ENCODE results near the gene ARHGAP6. TPM values are rescaled to one million over a fixed set of nuclear protein-coding genes. Genes with fewer than 3 reads are reported as not detected.

ARHGAP6 gene
- total RNA-seq, 1 experiment from 2014 or later, result not detected

- DNase-seq (ENCODE audit: unreplicated experiment), result no peak
- no peak overlapping the region for H3K27ac Mint-ChIP-seq (ENCODE audit: low read depth, unreplicated experiment)
- intact Hi-C loops (cut with micrococcal nuclease), result no loop called here
- ChIA-PET CTCF (interaction anchor here (0.6 to 1.1 kb wide), 3 partner anchors 301 to 340 kb away, joined by 3 to 4 read pairs (median 3); no protein-coding TSS in a partner anchor), POLR2A (interaction anchor here (1.3 kb wide), 1 partner anchor 11 kb away, joined by 3 read pairs; no protein-coding TSS in a partner anchor)
- H3K4me1 Mint-ChIP-seq (ENCODE audit: insufficient read depth, unreplicated experiment), result peaks cover 13% of the 10 kb centered on the region
- peaks cover 74% of the 10 kb centered on the region for H3K27me3 Mint-ChIP-seq (ENCODE audit: insufficient read depth, unreplicated experiment)
- H3K4me3 Mint-ChIP-seq (ENCODE audit: unreplicated experiment), result no peak overlapping the region
- no TSS peak for BruUV-seq (replicated peaks)
- no peaks in the 10 kb centered on the region for H3K36me3 Mint-ChIP-seq (ENCODE audit: insufficient read depth, unreplicated experiment)
- H3K9me3 Mint-ChIP-seq (ENCODE audit: unreplicated experiment), result no peaks in the 10 kb centered on the region
- TF ChIP-seq, protein P1, sequence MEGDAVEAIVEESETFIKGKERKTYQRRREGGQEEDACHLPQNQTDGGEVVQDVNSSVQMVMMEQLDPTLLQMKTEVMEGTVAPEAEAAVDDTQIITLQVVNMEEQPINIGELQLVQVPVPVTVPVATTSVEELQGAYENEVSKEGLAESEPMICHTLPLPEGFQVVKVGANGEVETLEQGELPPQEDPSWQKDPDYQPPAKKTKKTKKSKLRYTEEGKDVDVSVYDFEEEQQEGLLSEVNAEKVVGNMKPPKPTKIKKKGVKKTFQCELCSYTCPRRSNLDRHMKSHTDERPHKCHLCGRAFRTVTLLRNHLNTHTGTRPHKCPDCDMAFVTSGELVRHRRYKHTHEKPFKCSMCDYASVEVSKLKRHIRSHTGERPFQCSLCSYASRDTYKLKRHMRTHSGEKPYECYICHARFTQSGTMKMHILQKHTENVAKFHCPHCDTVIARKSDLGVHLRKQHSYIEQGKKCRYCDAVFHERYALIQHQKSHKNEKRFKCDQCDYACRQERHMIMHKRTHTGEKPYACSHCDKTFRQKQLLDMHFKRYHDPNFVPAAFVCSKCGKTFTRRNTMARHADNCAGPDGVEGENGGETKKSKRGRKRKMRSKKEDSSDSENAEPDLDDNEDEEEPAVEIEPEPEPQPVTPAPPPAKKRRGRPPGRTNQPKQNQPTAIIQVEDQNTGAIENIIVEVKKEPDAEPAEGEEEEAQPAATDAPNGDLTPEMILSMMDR (IDR thresholded peaks at IDR 0.05; ENCODE audit: unreplicated experiment), result no peak
Measured at GRCh38 chrX:11438767-11439166, 227.0 kb downstream of the ARHGAP6 start.

DNA sequence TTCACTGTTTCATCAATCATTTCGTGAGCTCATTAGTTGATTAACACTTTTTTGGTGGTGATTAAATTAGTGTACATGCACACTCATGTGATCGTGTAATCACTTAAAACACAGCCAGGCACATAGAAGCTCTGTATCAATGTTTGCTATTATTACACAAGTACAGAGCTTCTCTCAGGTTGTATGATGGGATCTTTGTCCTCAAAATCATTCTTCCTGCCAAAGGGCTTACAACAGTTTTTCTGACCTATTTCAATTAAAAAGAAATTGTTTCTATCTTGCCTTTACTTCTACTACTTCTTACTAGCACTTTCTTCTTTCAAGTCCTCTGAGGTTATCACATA is 227.4 kb downstream of the ARHGAP6 start:
- ChIA-PET POLR2A (interaction anchor here (1.3 kb wide), 1 partner anchor 11 kb away, joined by 3 read pairs; no protein-coding TSS in a partner anchor), CTCF (interaction anchor here (0.7 to 1.1 kb wide), 3 partner anchors 56 to 332 kb away, joined by 3 to 4 read pairs (median 3); no protein-coding TSS in a partner anchor)
- no peak overlapping the region for H3K27ac Mint-ChIP-seq (ENCODE audit: low read depth, unreplicated experiment)
- peaks cover 13% of the 10 kb centered on the region for H3K4me1 Mint-ChIP-seq (ENCODE audit: insufficient read depth, unreplicated experiment)
- H3K27me3 Mint-ChIP-seq (ENCODE audit: insufficient read depth, unreplicated experiment), result peaks cover 74% of the 10 kb centered on the region
- no peaks in the 10 kb centered on the region for H3K9me3 Mint-ChIP-seq (ENCODE audit: unreplicated experiment)
- intact Hi-C loops (cut with micrococcal nuclease), result no loop called here
- no peak for DNase-seq (ENCODE audit: unreplicated experiment)
- H3K4me3 Mint-ChIP-seq (ENCODE audit: unreplicated experiment), result no peak overlapping the region
- BruUV-seq (replicated peaks), result no TSS peak
- TF ChIP-seq, protein P1 (IDR thresholded peaks at IDR 0.05; ENCODE audit: unreplicated experiment), result no peak
- no peaks in the 10 kb centered on the region for H3K36me3 Mint-ChIP-seq (ENCODE audit: insufficient read depth, unreplicated experiment)

GRCh38 chrX:11437642-11438379 is 227.9 kb downstream of the ARHGAP6 start:
- no peak for DNase-seq (ENCODE audit: unreplicated experiment)
- ChIA-PET CTCF (interaction anchor here (0.7 to 1.1 kb wide), 3 partner anchors 56 to 333 kb away, joined by 3 to 4 read pairs (median 3); no protein-coding TSS in a partner anchor), POLR2A (interaction anchor here (1.3 kb wide), 1 partner anchor 11 kb away, joined by 3 read pairs; no protein-coding TSS in a partner anchor)
- no peak overlapping the region for H3K4me3 Mint-ChIP-seq (ENCODE audit: unreplicated experiment)
- H3K9me3 Mint-ChIP-seq (ENCODE audit: unreplicated experiment), result no peaks in the 10 kb centered on the region
- H3K36me3 Mint-ChIP-seq (ENCODE audit: insufficient read depth, unreplicated experiment), result no peaks in the 10 kb centered on the region
- H3K4me1 Mint-ChIP-seq (ENCODE audit: insufficient read depth, unreplicated experiment), result peaks cover 13% of the 10 kb centered on the region
- BruUV-seq (replicated peaks), result no TSS peak
- intact Hi-C loops (cut with micrococcal nuclease), result no loop called here
- no peak overlapping the region for H3K27ac Mint-ChIP-seq (ENCODE audit: low read depth, unreplicated experiment)
- TF ChIP-seq, protein P1 (IDR thresholded peaks at IDR 0.05; ENCODE audit: unreplicated experiment), result no peak
- H3K27me3 Mint-ChIP-seq (ENCODE audit: insufficient read depth, unreplicated experiment), result peaks cover 74% of the 10 kb centered on the region

GRCh38 chrX:11435568-11435967 is 230.2 kb downstream of the ARHGAP6 start:
- ChIA-PET POLR2A (interaction anchor here (0.7 to 1.5 kb wide), 3 partner anchors 19 to 176 kb away, joined by 3 read pairs; no protein-coding TSS in a partner anchor), CTCF (interaction anchor here (0.9 kb wide), 1 partner anchor 26 kb away, joined by 5 read pairs; no protein-coding TSS in a partner anchor)
- intact Hi-C loops (cut with micrococcal nuclease), result no loop called here
- no peaks in the 10 kb centered on the region for H3K36me3 Mint-ChIP-seq (ENCODE audit: insufficient read depth, unreplicated experiment)
- TF ChIP-seq, protein P1 (IDR thresholded peaks at IDR 0.05; ENCODE audit: unreplicated experiment), result no peak
- no peak for DNase-seq (ENCODE audit: unreplicated experiment)
- no peak overlapping the region for H3K4me3 Mint-ChIP-seq (ENCODE audit: unreplicated experiment)
- H3K9me3 Mint-ChIP-seq (ENCODE audit: unreplicated experiment), result no peaks in the 10 kb centered on the region
- peaks cover 81% of the 10 kb centered on the region for H3K27me3 Mint-ChIP-seq (ENCODE audit: insufficient read depth, unreplicated experiment)
- H3K27ac Mint-ChIP-seq (ENCODE audit: low read depth, unreplicated experiment), result no peak overlapping the region
- peaks cover 13% of the 10 kb centered on the region for H3K4me1 Mint-ChIP-seq (ENCODE audit: insufficient read depth, unreplicated experiment)
- BruUV-seq (replicated peaks), result no TSS peak

Measured in MCF 10A (cell line).